WTC11 (cell line): ENCODE measurements around the gene BMP6. TPM values are rescaled to one million over a fixed set of nuclear protein-coding genes. Genes with fewer than 3 reads are reported as not detected.

Experiments used
- ATAC-seq: fragments of 200-7000 bp; cut with Tn5 transposase; 2 replicates; pipeline ENCODE4 v1.10.0; 2021; ENCODE audit warnings: mild to moderate bottlenecking, moderate library complexity
- CTCF ChIA-PET: fragments of 300-600 bp; sonication (Branson Sonifier 250); formaldehyde crosslinking; loops from one replicate; lab custom pipeline; 2021; ENCODE audit warnings: antibody characterized with exemption; lab: Charles Lee
- POLR2A ChIA-PET: fragments of 350-600 bp; sonication (Branson Sonifier 250); formaldehyde crosslinking; loops from one replicate; lab custom pipeline; 2021; ENCODE audit warnings: antibody characterized with exemption; lab: Charles Lee
- DNase-seq: peaks from one replicate; pipeline ENCODE4 v3.0.0; 2021; ENCODE audit warnings: low spot score
- H3K27ac Mint-ChIP-seq: 2 replicates; pipeline ENCODE4 v1.8.0; 2021; ENCODE audit warnings: mixed read lengths
- H3K27me3 Mint-ChIP-seq: 2 replicates; pipeline ENCODE4 v1.8.0; 2021; ENCODE audit warnings: low read depth, mild to moderate bottlenecking, moderate library complexity, mixed read lengths
- H3K36me3 Mint-ChIP-seq: 2 replicates; pipeline ENCODE4 v1.8.0; 2021; ENCODE audit warnings: mixed read lengths
- H3K4me1 Mint-ChIP-seq: 2 replicates; pipeline ENCODE4 v1.8.0; 2022; ENCODE audit warnings: mixed read lengths
- H3K4me3 Mint-ChIP-seq: 2 replicates; pipeline ENCODE4 v1.8.0; 2021; ENCODE audit warnings: mild to moderate bottlenecking, moderate library complexity, mixed read lengths
- H3K9me3 Mint-ChIP-seq: 2 replicates; pipeline ENCODE4 v1.8.0; 2021; ENCODE audit warnings: mixed read lengths
- ATF1 ChIP-seq: sonication (generic); formaldehyde crosslinking; IDR thresholded peaks from 2 replicates; pipeline ENCODE4 v1.8.1; 2023; ENCODE audit warnings: mild to moderate bottlenecking, moderate library complexity, missing genetic modification reagents
- EMX1 ChIP-seq: fragments of 250-450 bp; sonication (Bioruptor Pico); IDR thresholded peaks from 2 replicates; pipeline ENCODE4 v1.8.0; 2021; ENCODE audit warnings: mild to moderate bottlenecking
- FOXJ3 ChIP-seq: sonication (generic); formaldehyde crosslinking; IDR thresholded peaks from 2 replicates; pipeline ENCODE4 v1.9.0; 2021; ENCODE audit warnings: missing genetic modification reagents, mild to moderate bottlenecking, borderline replicate concordance
- KAT7 ChIP-seq: sonication (generic); formaldehyde crosslinking; IDR thresholded peaks from 2 replicates; pipeline ENCODE4 v1.8.1; 2023; ENCODE audit warnings: missing genetic modification reagents, mild to moderate bottlenecking, borderline replicate concordance
- MXD4 ChIP-seq: fragments of 250-450 bp; sonication (Bioruptor Pico); IDR thresholded peaks from 2 replicates; pipeline ENCODE4 v1.8.0; 2021; ENCODE audit warnings: mild to moderate bottlenecking, moderate library complexity, borderline replicate concordance
- MYBL2 ChIP-seq: sonication (generic); formaldehyde crosslinking; IDR thresholded peaks from 2 replicates; pipeline ENCODE4 v1.8.1; 2023; ENCODE audit warnings: mild to moderate bottlenecking, moderate library complexity, missing genetic modification reagents
- NFE2L1 ChIP-seq: sonication (generic); formaldehyde crosslinking; IDR thresholded peaks from 2 replicates; pipeline ENCODE4 v1.8.1; 2023; ENCODE audit warnings: missing genetic modification reagents
- TEAD1 ChIP-seq: sonication (generic); formaldehyde crosslinking; IDR thresholded peaks from 2 replicates; pipeline ENCODE4 v1.8.0; 2022; ENCODE audit warnings: mild to moderate bottlenecking, missing genetic modification reagents
- TP53 ChIP-seq: sonication (generic); formaldehyde crosslinking; IDR thresholded peaks from 2 replicates; pipeline ENCODE4 v1.8.1; 2023; ENCODE audit warnings: mild to moderate bottlenecking, missing genetic modification reagents
- total RNA-seq: library from RNA; stranded (reverse); gene quantifications from 3 replicates; pipeline ENCODE4 v1.2.3, GENCODE V29; 2021
- TF ChIP-seq, protein P1 (sequence below): fragments of 250-450 bp; sonication (Bioruptor Pico); IDR thresholded peaks from 2 replicates; pipeline ENCODE4 v1.9.0; 2021; ENCODE audit warnings: moderate library complexity, mild to moderate bottlenecking, inconsistent platforms, borderline replicate concordance
- TF ChIP-seq, protein P2 (sequence below): sonication (generic); formaldehyde crosslinking; IDR thresholded peaks from 2 replicates; pipeline ENCODE4 v1.8.0; 2022; ENCODE audit warnings: mild to moderate bottlenecking, missing genetic modification reagents
- TF ChIP-seq, protein P3 (sequence below): sonication (generic); formaldehyde crosslinking; IDR thresholded peaks from 2 replicates; pipeline ENCODE4 v1.8.0; 2023; ENCODE audit warnings: missing genetic modification reagents
- TF ChIP-seq, protein P4 (sequence below): sonication (generic); formaldehyde crosslinking; IDR thresholded peaks from 2 replicates; pipeline ENCODE4 v1.8.0; 2023; ENCODE audit warnings: mild to moderate bottlenecking, missing genetic modification reagents
- TF ChIP-seq, protein P5 (sequence below): sonication (generic); formaldehyde crosslinking; IDR thresholded peaks from 2 replicates; pipeline ENCODE4 v1.8.1; 2022; ENCODE audit warnings: low read depth, mild to moderate bottlenecking, moderate library complexity, missing genetic modification reagents, borderline replicate concordance
- TF ChIP-seq, protein P6 (sequence below): sonication (generic); formaldehyde crosslinking; IDR thresholded peaks from 2 replicates; pipeline ENCODE4 v1.8.1; 2023; ENCODE audit warnings: mild to moderate bottlenecking, missing genetic modification reagents, borderline replicate concordance

BMP6 gene
- total RNA-seq, 1 experiment from 2014 or later = 1.0 TPM

DNA sequence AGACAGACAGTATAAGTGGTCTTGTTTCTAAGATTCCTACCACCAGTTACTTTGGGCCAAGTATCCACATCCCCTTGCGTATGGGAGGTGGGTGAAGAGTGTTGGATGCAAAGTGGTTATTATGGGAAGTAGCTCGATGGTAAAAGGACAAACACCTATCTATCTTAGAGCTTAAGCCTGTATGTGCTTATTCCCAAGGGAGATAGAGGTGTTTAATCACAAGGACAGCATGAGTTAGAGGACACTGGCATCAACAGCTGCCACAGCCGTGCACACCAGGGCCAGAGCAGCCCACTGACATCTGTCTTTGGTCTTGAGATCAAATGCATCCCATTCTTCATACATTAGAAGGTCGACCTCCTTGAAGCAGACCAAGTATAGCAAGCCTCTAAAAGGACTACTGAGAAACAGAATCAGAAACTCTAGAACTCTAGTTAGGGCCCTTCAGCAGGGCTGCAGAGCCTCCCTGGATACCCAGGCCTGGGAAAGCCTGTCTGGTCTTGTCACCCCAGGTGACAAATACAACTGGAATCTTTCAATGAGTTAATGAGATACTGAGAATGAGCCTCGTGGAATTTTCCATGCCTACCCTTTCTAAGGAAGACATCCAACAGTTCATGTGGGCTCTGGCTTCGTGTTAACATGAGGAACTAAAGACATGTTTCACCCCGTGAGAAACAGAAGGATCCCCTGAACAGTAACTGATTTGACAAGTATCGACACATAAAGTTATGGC lies 156.0 kb downstream of the BMP6 start:
- POLR2A ChIA-PET = no interaction called here
- Mint-ChIP-seq H3K36me3 (peaks cover 54% of the 10 kb centered on the region), H3K27me3 (no peaks in the 10 kb centered on the region), H3K4me3 (no peak overlapping the region), H3K9me3 (no peaks in the 10 kb centered on the region), H3K27ac (no peak overlapping the region), H3K4me1 (no peaks in the 10 kb centered on the region)
- CTCF ChIA-PET = no interaction called here
- DNase-seq (no peak), ATAC-seq (no peak)
- TF ChIP-seq, protein P1, sequence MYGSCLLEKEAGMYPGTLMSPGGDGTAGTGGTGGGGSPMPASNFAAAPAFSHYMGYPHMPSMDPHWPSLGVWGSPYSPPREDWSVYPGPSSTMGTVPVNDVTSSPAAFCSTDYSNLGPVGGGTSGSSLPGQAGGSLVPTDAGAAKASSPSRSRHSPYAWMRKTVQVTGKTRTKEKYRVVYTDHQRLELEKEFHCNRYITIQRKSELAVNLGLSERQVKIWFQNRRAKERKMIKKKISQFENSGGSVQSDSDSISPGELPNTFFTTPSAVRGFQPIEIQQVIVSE = no peak
- TF ChIP-seq FOXJ3 (CRISPR knock-in tag) (no peak), MYBL2 (no peak), ATF1 (CRISPR knock-in tag) (no peak), NFE2L1 (CRISPR knock-in tag) (no peak), KAT7 (CRISPR knock-in tag) (no peak), TEAD1 (CRISPR knock-in tag) (no peak), EMX1 (CRISPR knock-in tag) (no peak), MXD4 (CRISPR knock-in tag) (no peak), TP53 (CRISPR knock-in tag) (no peak)
- TF ChIP-seq, protein P2, sequence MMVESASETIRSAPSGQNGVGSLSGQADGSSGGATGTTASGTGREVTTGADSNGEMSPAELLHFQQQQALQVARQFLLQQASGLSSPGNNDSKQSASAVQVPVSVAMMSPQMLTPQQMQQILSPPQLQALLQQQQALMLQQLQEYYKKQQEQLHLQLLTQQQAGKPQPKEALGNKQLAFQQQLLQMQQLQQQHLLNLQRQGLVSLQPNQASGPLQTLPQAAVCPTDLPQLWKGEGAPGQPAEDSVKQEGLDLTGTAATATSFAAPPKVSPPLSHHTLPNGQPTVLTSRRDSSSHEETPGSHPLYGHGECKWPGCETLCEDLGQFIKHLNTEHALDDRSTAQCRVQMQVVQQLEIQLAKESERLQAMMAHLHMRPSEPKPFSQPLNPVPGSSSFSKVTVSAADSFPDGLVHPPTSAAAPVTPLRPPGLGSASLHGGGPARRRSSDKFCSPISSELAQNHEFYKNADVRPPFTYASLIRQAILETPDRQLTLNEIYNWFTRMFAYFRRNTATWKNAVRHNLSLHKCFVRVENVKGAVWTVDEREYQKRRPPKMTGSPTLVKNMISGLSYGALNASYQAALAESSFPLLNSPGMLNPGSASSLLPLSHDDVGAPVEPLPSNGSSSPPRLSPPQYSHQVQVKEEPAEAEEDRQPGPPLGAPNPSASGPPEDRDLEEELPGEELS (CRISPR knock-in tag) = no peak
- TF ChIP-seq, protein P3, sequence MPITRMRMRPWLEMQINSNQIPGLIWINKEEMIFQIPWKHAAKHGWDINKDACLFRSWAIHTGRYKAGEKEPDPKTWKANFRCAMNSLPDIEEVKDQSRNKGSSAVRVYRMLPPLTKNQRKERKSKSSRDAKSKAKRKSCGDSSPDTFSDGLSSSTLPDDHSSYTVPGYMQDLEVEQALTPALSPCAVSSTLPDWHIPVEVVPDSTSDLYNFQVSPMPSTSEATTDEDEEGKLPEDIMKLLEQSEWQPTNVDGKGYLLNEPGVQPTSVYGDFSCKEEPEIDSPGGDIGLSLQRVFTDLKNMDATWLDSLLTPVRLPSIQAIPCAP = no peak
- TF ChIP-seq, protein P4, sequence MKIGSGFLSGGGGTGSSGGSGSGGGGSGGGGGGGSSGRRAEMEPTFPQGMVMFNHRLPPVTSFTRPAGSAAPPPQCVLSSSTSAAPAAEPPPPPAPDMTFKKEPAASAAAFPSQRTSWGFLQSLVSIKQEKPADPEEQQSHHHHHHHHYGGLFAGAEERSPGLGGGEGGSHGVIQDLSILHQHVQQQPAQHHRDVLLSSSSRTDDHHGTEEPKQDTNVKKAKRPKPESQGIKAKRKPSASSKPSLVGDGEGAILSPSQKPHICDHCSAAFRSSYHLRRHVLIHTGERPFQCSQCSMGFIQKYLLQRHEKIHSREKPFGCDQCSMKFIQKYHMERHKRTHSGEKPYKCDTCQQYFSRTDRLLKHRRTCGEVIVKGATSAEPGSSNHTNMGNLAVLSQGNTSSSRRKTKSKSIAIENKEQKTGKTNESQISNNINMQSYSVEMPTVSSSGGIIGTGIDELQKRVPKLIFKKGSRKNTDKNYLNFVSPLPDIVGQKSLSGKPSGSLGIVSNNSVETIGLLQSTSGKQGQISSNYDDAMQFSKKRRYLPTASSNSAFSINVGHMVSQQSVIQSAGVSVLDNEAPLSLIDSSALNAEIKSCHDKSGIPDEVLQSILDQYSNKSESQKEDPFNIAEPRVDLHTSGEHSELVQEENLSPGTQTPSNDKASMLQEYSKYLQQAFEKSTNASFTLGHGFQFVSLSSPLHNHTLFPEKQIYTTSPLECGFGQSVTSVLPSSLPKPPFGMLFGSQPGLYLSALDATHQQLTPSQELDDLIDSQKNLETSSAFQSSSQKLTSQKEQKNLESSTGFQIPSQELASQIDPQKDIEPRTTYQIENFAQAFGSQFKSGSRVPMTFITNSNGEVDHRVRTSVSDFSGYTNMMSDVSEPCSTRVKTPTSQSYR (CRISPR knock-in tag) = no peak
- TF ChIP-seq, protein P5, sequence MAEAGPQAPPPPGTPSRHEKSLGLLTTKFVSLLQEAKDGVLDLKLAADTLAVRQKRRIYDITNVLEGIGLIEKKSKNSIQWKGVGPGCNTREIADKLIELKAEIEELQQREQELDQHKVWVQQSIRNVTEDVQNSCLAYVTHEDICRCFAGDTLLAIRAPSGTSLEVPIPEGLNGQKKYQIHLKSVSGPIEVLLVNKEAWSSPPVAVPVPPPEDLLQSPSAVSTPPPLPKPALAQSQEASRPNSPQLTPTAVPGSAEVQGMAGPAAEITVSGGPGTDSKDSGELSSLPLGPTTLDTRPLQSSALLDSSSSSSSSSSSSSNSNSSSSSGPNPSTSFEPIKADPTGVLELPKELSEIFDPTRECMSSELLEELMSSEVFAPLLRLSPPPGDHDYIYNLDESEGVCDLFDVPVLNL (CRISPR knock-in tag) = no peak
- TF ChIP-seq, protein P6, sequence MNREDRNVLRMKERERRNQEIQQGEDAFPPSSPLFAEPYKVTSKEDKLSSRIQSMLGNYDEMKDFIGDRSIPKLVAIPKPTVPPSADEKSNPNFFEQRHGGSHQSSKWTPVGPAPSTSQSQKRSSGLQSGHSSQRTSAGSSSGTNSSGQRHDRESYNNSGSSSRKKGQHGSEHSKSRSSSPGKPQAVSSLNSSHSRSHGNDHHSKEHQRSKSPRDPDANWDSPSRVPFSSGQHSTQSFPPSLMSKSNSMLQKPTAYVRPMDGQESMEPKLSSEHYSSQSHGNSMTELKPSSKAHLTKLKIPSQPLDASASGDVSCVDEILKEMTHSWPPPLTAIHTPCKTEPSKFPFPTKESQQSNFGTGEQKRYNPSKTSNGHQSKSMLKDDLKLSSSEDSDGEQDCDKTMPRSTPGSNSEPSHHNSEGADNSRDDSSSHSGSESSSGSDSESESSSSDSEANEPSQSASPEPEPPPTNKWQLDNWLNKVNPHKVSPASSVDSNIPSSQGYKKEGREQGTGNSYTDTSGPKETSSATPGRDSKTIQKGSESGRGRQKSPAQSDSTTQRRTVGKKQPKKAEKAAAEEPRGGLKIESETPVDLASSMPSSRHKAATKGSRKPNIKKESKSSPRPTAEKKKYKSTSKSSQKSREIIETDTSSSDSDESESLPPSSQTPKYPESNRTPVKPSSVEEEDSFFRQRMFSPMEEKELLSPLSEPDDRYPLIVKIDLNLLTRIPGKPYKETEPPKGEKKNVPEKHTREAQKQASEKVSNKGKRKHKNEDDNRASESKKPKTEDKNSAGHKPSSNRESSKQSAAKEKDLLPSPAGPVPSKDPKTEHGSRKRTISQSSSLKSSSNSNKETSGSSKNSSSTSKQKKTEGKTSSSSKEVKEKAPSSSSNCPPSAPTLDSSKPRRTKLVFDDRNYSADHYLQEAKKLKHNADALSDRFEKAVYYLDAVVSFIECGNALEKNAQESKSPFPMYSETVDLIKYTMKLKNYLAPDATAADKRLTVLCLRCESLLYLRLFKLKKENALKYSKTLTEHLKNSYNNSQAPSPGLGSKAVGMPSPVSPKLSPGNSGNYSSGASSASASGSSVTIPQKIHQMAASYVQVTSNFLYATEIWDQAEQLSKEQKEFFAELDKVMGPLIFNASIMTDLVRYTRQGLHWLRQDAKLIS (CRISPR knock-in tag) = no peak
